Measurements from ENCODE around the gene SLC4A1.

DNA sequence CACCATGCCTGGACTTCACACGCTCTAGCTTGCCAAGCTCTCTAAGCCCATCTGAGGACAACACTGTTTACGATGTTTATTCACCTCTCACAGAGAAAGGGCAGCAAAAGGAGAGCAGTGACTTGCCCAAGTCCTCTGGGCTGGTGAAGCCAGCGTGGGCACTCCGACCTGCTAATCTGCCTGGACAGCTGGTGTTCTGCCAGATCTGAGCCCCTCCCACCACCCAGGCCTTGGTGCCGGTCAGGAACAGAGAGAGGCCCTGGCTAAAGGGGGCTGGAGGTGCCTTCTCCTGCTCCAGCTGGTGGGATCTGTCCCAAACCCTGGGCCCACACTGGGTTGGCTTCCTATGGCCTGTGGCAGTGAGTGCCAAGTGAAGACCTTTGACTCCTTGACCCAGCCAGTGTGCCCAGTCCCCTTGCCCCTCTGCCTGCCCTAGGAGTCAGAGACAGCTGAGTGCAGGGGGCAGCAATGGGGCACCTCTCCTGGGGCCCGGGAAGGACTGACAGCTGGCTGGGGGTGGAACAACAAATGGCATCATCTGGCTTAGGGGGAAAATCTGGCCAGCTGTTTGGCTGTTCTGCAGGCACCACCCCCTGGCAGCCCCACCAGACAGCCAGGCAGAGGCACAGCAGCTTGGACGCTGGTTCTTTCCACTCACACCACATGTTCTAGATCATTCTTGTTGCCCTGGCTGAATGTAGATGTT, 1.8 kb upstream of the SLC4A1 start:
- TF ChIP-seq, protein P1, sequence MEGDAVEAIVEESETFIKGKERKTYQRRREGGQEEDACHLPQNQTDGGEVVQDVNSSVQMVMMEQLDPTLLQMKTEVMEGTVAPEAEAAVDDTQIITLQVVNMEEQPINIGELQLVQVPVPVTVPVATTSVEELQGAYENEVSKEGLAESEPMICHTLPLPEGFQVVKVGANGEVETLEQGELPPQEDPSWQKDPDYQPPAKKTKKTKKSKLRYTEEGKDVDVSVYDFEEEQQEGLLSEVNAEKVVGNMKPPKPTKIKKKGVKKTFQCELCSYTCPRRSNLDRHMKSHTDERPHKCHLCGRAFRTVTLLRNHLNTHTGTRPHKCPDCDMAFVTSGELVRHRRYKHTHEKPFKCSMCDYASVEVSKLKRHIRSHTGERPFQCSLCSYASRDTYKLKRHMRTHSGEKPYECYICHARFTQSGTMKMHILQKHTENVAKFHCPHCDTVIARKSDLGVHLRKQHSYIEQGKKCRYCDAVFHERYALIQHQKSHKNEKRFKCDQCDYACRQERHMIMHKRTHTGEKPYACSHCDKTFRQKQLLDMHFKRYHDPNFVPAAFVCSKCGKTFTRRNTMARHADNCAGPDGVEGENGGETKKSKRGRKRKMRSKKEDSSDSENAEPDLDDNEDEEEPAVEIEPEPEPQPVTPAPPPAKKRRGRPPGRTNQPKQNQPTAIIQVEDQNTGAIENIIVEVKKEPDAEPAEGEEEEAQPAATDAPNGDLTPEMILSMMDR (conservative IDR thresholded peaks at IDR 0.05; ENCODE audit: low read depth in 2 of 2): no peak
- TF ChIP-seq EZH2 (IDR thresholded peaks at IDR 0.05; ENCODE audit: low read depth, unreplicated experiment) (no peak), POLR2AphosphoS5 (IDR thresholded peaks at IDR 0.05; ENCODE audit: low read depth) (no peak), EZH2phosphoT487 (IDR thresholded peaks at IDR 0.05; ENCODE audit: unreplicated experiment) (no peak), JUNB (IDR thresholded peaks at IDR 0.05; ENCODE audit: unreplicated experiment) (no peak), ZNF331 (CRISPR knock-in tag; IDR thresholded peaks at IDR 0.05; ENCODE audit: low read depth) (no peak), ZNF114 (CRISPR knock-in tag; IDR thresholded peaks at IDR 0.05) (no peak)
- TF ChIP-seq, protein P2, sequence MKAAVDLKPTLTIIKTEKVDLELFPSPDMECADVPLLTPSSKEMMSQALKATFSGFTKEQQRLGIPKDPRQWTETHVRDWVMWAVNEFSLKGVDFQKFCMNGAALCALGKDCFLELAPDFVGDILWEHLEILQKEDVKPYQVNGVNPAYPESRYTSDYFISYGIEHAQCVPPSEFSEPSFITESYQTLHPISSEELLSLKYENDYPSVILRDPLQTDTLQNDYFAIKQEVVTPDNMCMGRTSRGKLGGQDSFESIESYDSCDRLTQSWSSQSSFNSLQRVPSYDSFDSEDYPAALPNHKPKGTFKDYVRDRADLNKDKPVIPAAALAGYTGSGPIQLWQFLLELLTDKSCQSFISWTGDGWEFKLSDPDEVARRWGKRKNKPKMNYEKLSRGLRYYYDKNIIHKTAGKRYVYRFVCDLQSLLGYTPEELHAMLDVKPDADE (IDR thresholded peaks at IDR 0.05): no peak
- TF ChIP-seq, protein P3, sequence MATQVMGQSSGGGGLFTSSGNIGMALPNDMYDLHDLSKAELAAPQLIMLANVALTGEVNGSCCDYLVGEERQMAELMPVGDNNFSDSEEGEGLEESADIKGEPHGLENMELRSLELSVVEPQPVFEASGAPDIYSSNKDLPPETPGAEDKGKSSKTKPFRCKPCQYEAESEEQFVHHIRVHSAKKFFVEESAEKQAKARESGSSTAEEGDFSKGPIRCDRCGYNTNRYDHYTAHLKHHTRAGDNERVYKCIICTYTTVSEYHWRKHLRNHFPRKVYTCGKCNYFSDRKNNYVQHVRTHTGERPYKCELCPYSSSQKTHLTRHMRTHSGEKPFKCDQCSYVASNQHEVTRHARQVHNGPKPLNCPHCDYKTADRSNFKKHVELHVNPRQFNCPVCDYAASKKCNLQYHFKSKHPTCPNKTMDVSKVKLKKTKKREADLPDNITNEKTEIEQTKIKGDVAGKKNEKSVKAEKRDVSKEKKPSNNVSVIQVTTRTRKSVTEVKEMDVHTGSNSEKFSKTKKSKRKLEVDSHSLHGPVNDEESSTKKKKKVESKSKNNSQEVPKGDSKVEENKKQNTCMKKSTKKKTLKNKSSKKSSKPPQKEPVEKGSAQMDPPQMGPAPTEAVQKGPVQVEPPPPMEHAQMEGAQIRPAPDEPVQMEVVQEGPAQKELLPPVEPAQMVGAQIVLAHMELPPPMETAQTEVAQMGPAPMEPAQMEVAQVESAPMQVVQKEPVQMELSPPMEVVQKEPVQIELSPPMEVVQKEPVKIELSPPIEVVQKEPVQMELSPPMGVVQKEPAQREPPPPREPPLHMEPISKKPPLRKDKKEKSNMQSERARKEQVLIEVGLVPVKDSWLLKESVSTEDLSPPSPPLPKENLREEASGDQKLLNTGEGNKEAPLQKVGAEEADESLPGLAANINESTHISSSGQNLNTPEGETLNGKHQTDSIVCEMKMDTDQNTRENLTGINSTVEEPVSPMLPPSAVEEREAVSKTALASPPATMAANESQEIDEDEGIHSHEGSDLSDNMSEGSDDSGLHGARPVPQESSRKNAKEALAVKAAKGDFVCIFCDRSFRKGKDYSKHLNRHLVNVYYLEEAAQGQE (IDR thresholded peaks at IDR 0.05; ENCODE audit: unreplicated experiment): no peak

Measured in GM23338 (cell line).